H1 (cell line): Measurements from ENCODE around the gene CDK13. TPM values are rescaled to one million over a fixed set of nuclear protein-coding genes. Genes with fewer than 3 reads are reported as not detected.

Experiments
- ASH2L ChIP-seq: fragments of 200-600, 300-600 bp; sonication (generic); IDR thresholded peaks from one replicate; pipeline ENCODE4 v1.7.1; 2017; ENCODE audit warnings: low read length
- BRCA1 ChIP-seq: IDR thresholded peaks from 2 replicates; pipeline ENCODE4 v1.6.1; 2012; ENCODE audit warnings: low read depth, low read length, improper control_type of control experiment
- EP300 ChIP-seq, 2 experiments: IDR thresholded peaks; 1 replicate in 1 of 2; 2 replicates in 1 of 2; pipeline ENCODE4 v1.6.1; 2011 to 2012; ENCODE audit warnings: low read depth in 2 of 2, low read length in 2 of 2, mild to moderate bottlenecking in 2 of 2, borderline replicate concordance in 1 of 2, inconsistent platforms in 1 of 2, moderate library complexity in 1 of 2
- polyA plus RNA-seq, 7 experiments: library from polyadenylated mRNA; depleted of rRNA in 3 of 7; stranded (reverse) in 5 of 7; unstranded in 2 of 7; fragments of >200 nt in 5 of 7; fragments of 200-250 nt in 2 of 7; gene quantifications; 1 replicate in 5 of 7; 2 replicates in 1 of 7; 4 replicates in 1 of 7; pipeline versions ENCODE4 v1.2.1 to v1.2.3, GENCODE V29; 2011 to 2013; ENCODE audit warnings: missing spikeins in 2 of 7, mixed read lengths in 2 of 7
- total RNA-seq: library from RNA; stranded (reverse); fragmentation: NEBNext Ultra II Directional; extraction: Animal tissue kit (Norgen Biotek cat#: 25700); gene quantifications from 2 replicates; pipeline ENCODE4 v1.2.1, GENCODE V29; 2021
- TF ChIP-seq, protein P1 (sequence below): fragments of 300-600 bp; sonication (generic); IDR thresholded peaks from 2 replicates; pipeline ENCODE4 v1.7.1; 2012; ENCODE audit warnings: low read length, moderate library complexity, mild to moderate bottlenecking, inconsistent platforms; ENCODE audit not compliant: insufficient replicate concordance

CDK13 gene
- total and polyA plus RNA-seq, 2 of the 8 experiments (the other 6 are each of a cell fraction or from before 2014, with no cell fraction given), result 22.6 to 49.5 TPM

GRCh38 chr7:40014376-40014775 lies 64.3 kb downstream of the CDK13 start (continued):
- TF ChIP-seq, protein P1, sequence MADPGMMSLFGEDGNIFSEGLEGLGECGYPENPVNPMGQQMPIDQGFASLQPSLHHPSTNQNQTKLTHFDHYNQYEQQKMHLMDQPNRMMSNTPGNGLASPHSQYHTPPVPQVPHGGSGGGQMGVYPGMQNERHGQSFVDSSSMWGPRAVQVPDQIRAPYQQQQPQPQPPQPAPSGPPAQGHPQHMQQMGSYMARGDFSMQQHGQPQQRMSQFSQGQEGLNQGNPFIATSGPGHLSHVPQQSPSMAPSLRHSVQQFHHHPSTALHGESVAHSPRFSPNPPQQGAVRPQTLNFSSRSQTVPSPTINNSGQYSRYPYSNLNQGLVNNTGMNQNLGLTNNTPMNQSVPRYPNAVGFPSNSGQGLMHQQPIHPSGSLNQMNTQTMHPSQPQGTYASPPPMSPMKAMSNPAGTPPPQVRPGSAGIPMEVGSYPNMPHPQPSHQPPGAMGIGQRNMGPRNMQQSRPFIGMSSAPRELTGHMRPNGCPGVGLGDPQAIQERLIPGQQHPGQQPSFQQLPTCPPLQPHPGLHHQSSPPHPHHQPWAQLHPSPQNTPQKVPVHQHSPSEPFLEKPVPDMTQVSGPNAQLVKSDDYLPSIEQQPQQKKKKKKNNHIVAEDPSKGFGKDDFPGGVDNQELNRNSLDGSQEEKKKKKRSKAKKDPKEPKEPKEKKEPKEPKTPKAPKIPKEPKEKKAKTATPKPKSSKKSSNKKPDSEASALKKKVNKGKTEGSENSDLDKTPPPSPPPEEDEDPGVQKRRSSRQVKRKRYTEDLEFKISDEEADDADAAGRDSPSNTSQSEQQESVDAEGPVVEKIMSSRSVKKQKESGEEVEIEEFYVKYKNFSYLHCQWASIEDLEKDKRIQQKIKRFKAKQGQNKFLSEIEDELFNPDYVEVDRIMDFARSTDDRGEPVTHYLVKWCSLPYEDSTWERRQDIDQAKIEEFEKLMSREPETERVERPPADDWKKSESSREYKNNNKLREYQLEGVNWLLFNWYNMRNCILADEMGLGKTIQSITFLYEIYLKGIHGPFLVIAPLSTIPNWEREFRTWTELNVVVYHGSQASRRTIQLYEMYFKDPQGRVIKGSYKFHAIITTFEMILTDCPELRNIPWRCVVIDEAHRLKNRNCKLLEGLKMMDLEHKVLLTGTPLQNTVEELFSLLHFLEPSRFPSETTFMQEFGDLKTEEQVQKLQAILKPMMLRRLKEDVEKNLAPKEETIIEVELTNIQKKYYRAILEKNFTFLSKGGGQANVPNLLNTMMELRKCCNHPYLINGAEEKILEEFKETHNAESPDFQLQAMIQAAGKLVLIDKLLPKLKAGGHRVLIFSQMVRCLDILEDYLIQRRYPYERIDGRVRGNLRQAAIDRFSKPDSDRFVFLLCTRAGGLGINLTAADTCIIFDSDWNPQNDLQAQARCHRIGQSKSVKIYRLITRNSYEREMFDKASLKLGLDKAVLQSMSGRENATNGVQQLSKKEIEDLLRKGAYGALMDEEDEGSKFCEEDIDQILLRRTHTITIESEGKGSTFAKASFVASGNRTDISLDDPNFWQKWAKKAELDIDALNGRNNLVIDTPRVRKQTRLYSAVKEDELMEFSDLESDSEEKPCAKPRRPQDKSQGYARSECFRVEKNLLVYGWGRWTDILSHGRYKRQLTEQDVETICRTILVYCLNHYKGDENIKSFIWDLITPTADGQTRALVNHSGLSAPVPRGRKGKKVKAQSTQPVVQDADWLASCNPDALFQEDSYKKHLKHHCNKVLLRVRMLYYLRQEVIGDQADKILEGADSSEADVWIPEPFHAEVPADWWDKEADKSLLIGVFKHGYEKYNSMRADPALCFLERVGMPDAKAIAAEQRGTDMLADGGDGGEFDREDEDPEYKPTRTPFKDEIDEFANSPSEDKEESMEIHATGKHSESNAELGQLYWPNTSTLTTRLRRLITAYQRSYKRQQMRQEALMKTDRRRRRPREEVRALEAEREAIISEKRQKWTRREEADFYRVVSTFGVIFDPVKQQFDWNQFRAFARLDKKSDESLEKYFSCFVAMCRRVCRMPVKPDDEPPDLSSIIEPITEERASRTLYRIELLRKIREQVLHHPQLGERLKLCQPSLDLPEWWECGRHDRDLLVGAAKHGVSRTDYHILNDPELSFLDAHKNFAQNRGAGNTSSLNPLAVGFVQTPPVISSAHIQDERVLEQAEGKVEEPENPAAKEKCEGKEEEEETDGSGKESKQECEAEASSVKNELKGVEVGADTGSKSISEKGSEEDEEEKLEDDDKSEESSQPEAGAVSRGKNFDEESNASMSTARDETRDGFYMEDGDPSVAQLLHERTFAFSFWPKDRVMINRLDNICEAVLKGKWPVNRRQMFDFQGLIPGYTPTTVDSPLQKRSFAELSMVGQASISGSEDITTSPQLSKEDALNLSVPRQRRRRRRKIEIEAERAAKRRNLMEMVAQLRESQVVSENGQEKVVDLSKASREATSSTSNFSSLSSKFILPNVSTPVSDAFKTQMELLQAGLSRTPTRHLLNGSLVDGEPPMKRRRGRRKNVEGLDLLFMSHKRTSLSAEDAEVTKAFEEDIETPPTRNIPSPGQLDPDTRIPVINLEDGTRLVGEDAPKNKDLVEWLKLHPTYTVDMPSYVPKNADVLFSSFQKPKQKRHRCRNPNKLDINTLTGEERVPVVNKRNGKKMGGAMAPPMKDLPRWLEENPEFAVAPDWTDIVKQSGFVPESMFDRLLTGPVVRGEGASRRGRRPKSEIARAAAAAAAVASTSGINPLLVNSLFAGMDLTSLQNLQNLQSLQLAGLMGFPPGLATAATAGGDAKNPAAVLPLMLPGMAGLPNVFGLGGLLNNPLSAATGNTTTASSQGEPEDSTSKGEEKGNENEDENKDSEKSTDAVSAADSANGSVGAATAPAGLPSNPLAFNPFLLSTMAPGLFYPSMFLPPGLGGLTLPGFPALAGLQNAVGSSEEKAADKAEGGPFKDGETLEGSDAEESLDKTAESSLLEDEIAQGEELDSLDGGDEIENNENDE, result no peak
- TF ChIP-seq BRCA1 (no peak), ASH2L (no peak), EP300 (IDR thresholded peaks at IDR 0.05; ENCODE audit: borderline replicate concordance in 1 of 2, low read depth in 2 of 2, low read length in 2 of 2) (no peak)
